Natural killer cell (primary cell): ENCODE data around the gene TEX261. TPM values are rescaled to one million over a fixed set of nuclear protein-coding genes. Genes with fewer than 3 reads are reported as not detected.
A peak's percentile ranks its signal among the peaks of the same experiment; 100 is the strongest.

Source experiments
- ATAC-seq, 3 donors: fragments of 150-1000 bp in 2 of 3; fragments of 200-7000 bp in 1 of 3; cut with Tn5 transposase; 1 replicate in 1 of 3; 2 replicates in 2 of 3; pipeline ENCODE4 v1.10.0; 2021; ENCODE audit warnings: mild to moderate bottlenecking in 2 of 3, moderate library complexity in 2 of 3
- DNase-seq, 2 donors: peaks; one replicate each; pipeline versions ENCODE4 v3.0.0 to v3.0.0-alpha.2; 2013 to 2021; ENCODE audit warnings: mixed read lengths in 1 of 2
- H3K27ac ChIP-seq: one replicate; pipeline ENCODE4 v1.5.1; 2013; ENCODE audit warnings: mild to moderate bottlenecking, low read length
- H3K27me3 ChIP-seq: one replicate; pipeline ENCODE4 v1.6.1; 2013; ENCODE audit warnings: low read length; ENCODE audit not compliant: control insufficient read depth, insufficient read depth
- H3K36me3 ChIP-seq: one replicate; pipeline ENCODE4 v1.6.1; 2013; ENCODE audit warnings: low read length; ENCODE audit not compliant: control insufficient read depth, insufficient read depth
- H3K4me1 ChIP-seq: one replicate; pipeline ENCODE4 v1.6.1; 2013; ENCODE audit warnings: low read length; ENCODE audit not compliant: control insufficient read depth, insufficient read depth
- H3K4me3 ChIP-seq: one replicate; pipeline ENCODE4 v1.5.1; 2013; ENCODE audit warnings: low read length
- H3K9me3 ChIP-seq: one replicate; pipeline ENCODE4 v1.6.1; 2013; ENCODE audit warnings: low read length; ENCODE audit not compliant: control insufficient read depth, insufficient read depth
- H3K27ac Mint-ChIP-seq, 2 donors: one replicate each; pipeline ENCODE4 v1.8.0; 2022; ENCODE audit warnings: mild to moderate bottlenecking in 2 of 2, mixed read lengths in 2 of 2, moderate library complexity in 1 of 2
- H3K27me3 Mint-ChIP-seq, 2 donors: one replicate each; pipeline ENCODE4 v1.8.0; 2022; ENCODE audit warnings: low read depth in 2 of 2, mixed read lengths in 2 of 2
- H3K36me3 Mint-ChIP-seq: one replicate; pipeline ENCODE4 v1.8.0; 2022; ENCODE audit warnings: mixed read lengths
- H3K4me1 Mint-ChIP-seq, 2 donors: one replicate each; pipeline ENCODE4 v1.8.0; 2022; ENCODE audit warnings: mixed read lengths in 2 of 2
- H3K4me3 Mint-ChIP-seq: one replicate; pipeline ENCODE4 v1.8.0; 2022; ENCODE audit warnings: mild to moderate bottlenecking, moderate library complexity, mixed read lengths
- H3K9me3 Mint-ChIP-seq, 2 donors: one replicate each; pipeline ENCODE4 v1.8.0; 2022; ENCODE audit warnings: mixed read lengths in 2 of 2
- WGBS: methylation state at CpG from one replicate; pipeline ENCODE4 v1.1.7; 2013; ENCODE audit warnings: missing lambda C conversion rate; ENCODE audit not compliant: insufficient coverage; 5-methylcytosine and 5-hydroxymethylcytosine counted together
- intact Hi-C: fragments of 100-400 bp; cut with micrococcal nuclease; formaldehyde crosslinking; loops from one replicate; pipeline ENCODE4 v1.14.2; 2022
- total RNA-seq, 4 donors: library from RNA; stranded (reverse); fragments of 120-200 nt in 1 of 4; gene quantifications; one replicate each; pipeline versions ENCODE4 v1.2.3 to v1.2.4, GENCODE V29; 2013 to 2022
- TF ChIP-seq, protein P1 (sequence below): fragments of 200-600 bp; IDR thresholded peaks from one replicate; pipeline ENCODE4 v1.8.0; 2022; ENCODE audit warnings: antibody characterized with exemption

The TEX261 gene
- total RNA-seq, 3 donors from 2014 or later (not counting 1 experiment from before 2014, with no cell fraction given), result 30.3 to 44.2 (median 43.2) TPM

DNA sequence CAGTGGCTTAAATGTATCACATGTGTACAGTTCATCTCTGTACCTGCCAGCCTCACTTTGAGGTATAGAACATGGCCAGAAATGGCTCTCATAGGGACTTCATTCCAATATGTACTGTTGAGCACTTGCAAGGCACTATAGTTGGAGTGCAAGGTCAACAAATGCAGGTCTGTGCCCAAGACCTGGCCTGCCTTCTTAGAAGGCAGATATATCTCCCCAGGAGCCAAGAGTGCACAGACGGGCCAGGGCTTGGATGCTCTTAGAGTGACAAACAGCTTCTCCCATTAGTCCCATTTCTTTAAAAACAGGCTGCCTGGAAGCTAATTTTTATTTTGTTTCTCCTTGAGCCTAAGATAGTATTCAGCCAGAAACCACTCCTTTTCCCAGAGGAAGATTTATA is 7.3 kb downstream of the TEX261 start:
- H3K9me3 Mint-ChIP-seq, result no peaks in the 10 kb centered on the region

DNA sequence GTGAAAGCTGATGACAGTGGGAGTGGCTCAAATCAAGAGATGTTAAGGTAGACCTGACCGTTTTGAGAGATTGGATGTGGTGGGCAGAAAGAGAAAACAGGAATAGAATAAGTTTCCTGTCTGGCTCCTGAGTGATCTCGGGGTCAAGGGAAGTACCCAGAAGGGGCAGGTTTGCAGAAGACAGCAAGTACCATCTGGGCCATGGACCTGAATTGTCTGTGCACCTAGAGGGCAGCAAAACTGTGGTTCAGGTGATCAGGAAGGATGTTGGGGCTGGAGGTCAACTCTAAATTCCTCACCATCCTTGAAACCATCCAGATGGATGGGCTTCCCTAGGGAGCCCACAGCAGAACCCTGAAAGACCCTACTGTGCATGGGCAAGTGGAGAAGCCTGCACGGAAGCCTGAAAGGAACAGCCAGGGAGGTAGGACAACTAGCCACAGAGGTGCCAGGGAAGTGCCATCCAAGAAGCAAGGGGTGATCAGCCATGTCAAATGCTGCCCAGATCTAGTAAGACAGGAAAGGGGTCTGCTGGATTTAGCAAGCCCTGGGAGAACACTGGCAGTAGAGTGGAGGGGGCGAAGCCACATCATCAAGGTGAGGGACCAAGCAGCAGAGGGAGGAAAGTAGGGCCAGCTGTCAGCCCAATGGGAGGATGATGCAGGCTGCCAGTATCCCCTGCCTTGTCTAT is 8.0 kb downstream of the TEX261 start:
- intact Hi-C loops, result no loop called here
- 77% methylated on average over 4 of the region's 4 CpGs for WGBS
- Mint-ChIP-seq H3K9me3 (no peaks in the 10 kb centered on the region), H3K4me1 (peaks cover 10 to 16% of the 10 kb centered on the region in 2 donors), H3K4me3 (no peak overlapping the region), H3K27me3 (no peaks in the 10 kb centered on the region), H3K27ac (no peak overlapping the region), H3K36me3 (no peaks in the 10 kb centered on the region)
- Histone ChIP-seq H3K4me1 (peaks cover 13% of the 10 kb centered on the region), H3K36me3 (peaks cover 40% of the 10 kb centered on the region), H3K9me3 (no peaks in the 10 kb centered on the region), H3K27me3 (no peaks in the 10 kb centered on the region), H3K4me3 (no peak overlapping the region), H3K27ac (no peak overlapping the region)
- ATAC-seq, result no peak
- TF ChIP-seq, protein P1, sequence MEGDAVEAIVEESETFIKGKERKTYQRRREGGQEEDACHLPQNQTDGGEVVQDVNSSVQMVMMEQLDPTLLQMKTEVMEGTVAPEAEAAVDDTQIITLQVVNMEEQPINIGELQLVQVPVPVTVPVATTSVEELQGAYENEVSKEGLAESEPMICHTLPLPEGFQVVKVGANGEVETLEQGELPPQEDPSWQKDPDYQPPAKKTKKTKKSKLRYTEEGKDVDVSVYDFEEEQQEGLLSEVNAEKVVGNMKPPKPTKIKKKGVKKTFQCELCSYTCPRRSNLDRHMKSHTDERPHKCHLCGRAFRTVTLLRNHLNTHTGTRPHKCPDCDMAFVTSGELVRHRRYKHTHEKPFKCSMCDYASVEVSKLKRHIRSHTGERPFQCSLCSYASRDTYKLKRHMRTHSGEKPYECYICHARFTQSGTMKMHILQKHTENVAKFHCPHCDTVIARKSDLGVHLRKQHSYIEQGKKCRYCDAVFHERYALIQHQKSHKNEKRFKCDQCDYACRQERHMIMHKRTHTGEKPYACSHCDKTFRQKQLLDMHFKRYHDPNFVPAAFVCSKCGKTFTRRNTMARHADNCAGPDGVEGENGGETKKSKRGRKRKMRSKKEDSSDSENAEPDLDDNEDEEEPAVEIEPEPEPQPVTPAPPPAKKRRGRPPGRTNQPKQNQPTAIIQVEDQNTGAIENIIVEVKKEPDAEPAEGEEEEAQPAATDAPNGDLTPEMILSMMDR, result no peak
- DNase-seq, result peak in 1 of 2 donors; percentile 7

More for the DNA sequence above, 7.3 kb downstream of the TEX261 start:
- H3K4me1 ChIP-seq, result peaks cover 16% of the 10 kb centered on the region
- no peaks in the 10 kb centered on the region for H3K27me3 ChIP-seq
- Mint-ChIP-seq H3K27me3 (no peaks in the 10 kb centered on the region), H3K4me3 (no peak overlapping the region), H3K36me3 (no peaks in the 10 kb centered on the region), H3K27ac (no peak overlapping the region), H3K4me1 (peaks cover 12 to 19% of the 10 kb centered on the region in 2 donors)
- TF ChIP-seq, protein P1, result no peak
- H3K27ac ChIP-seq, result no peak overlapping the region
- H3K4me3 ChIP-seq, result no peak overlapping the region
- DNase-seq (no peak), ATAC-seq (no peak)
- intact Hi-C loops, result no loop called here
- WGBS, result 100% methylated on average over 1 of the region's 1 CpG
- peaks cover 40% of the 10 kb centered on the region for H3K36me3 ChIP-seq
- H3K9me3 ChIP-seq, result no peaks in the 10 kb centered on the region

DNA sequence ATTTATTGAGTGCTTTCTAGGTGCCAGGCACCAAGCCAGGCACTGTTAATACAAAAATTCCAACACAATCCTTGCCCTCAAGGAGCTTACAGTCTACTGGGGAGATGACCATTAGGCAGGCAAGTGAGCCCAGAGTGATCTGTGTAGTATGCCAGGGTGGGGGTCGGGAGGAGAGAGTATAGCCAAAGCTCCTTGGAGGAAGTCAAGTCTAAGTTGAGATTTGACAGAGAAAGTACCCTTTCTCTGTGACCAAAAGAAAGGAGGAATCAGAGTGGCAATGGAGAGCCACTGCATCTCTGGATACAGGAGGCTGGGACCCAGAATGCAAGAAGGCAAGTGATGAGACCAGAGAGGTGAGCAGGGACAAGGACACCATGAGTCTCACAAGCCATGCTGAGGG is 8.7 kb downstream of the TEX261 start:
- H3K4me3 Mint-ChIP-seq, result no peak overlapping the region
- Histone ChIP-seq H3K36me3 (peaks cover 34% of the 10 kb centered on the region), H3K9me3 (no peaks in the 10 kb centered on the region), H3K4me1 (peaks cover 10% of the 10 kb centered on the region), H3K27ac (no peak overlapping the region), H3K4me3 (no peak overlapping the region), H3K27me3 (no peaks in the 10 kb centered on the region)
- peaks cover 6 to 10% of the 10 kb centered on the region in 2 donors for H3K4me1 Mint-ChIP-seq
- TF ChIP-seq, protein P1, result no peak
- ATAC-seq (no peak), DNase-seq (peak in 1 of 2 donors; percentile 1)
- no peaks in the 10 kb centered on the region for H3K9me3 Mint-ChIP-seq
- no peak overlapping the region for H3K27ac Mint-ChIP-seq
- H3K36me3 Mint-ChIP-seq, result no peaks in the 10 kb centered on the region
- H3K27me3 Mint-ChIP-seq, result no peaks in the 10 kb centered on the region
- intact Hi-C loops, result loop anchor here (1.0 to 2.0 kb wide), 2 partner anchors 9 to 21 kb away; no protein-coding TSS in a partner anchor
- WGBS, result 96% methylated on average over 1 of the region's 1 CpG
